Sigmoid colon (tissue), 7 donors: ENCODE data around the gene LPAR2. TPM values are rescaled to one million over a fixed set of nuclear protein-coding genes. Genes with fewer than 3 reads are reported as not detected.

Experiments used
- DNase-seq: peaks from one replicate; pipeline ENCODE4 v3.0.0-alpha.2; 2019
- H3K27ac ChIP-seq, 4 donors: fragments of 200-600 bp; sonication (generic); one replicate each; pipeline ENCODE4 v1.5.1; 2016 to 2019; ENCODE audit warnings: mild to moderate bottlenecking in 1 of 4
- H3K27me3 ChIP-seq, 3 donors: fragments of 200-600 bp; sonication (generic); one replicate each; pipeline ENCODE4 v1.5.1; 2019; ENCODE audit warnings: mild to moderate bottlenecking in 1 of 3
- H3K36me3 ChIP-seq, 4 donors: fragments of 200-600 bp; sonication (generic); one replicate each; pipeline ENCODE4 v1.5.1; 2016 to 2019
- H3K4me1 ChIP-seq, 4 donors: fragments of 200-600 bp; sonication (generic); one replicate each; pipeline ENCODE4 v1.5.1; 2017 to 2019
- H3K4me3 ChIP-seq, 4 donors: fragments of 200-600 bp; sonication (generic); one replicate each; pipeline ENCODE4 v1.5.1; 2017 to 2019; ENCODE audit warnings: mild to moderate bottlenecking in 2 of 4, moderate library complexity in 1 of 4
- H3K9me3 ChIP-seq, 4 donors: fragments of 200-600 bp in 3 of 4; sonication (generic) in 3 of 4; one replicate each; pipeline versions ENCODE4 v1.5.1 to v1.6.1; 2013 to 2019
- CTCF ChIP-seq, 4 experiments: fragments of 450-650 bp in 3 of 4; fragments of 200-600 bp in 1 of 4; IDR thresholded peaks; one replicate each; pipeline ENCODE4 v1.5.1; 2016 to 2019; ENCODE audit warnings: antibody characterized with exemption in 4 of 4, mild to moderate bottlenecking in 3 of 4, moderate library complexity in 2 of 4
- EP300 ChIP-seq, 4 donors: sonication (generic); formaldehyde crosslinking; IDR thresholded peaks; one replicate each; pipeline ENCODE4 v1.6.1; 2017; ENCODE audit warnings: antibody characterized with exemption in 4 of 4
- POLR2A ChIP-seq, 2 donors: fragments of 450-650 bp; IDR thresholded peaks; one replicate each; pipeline ENCODE4 v1.6.1; 2016; ENCODE audit warnings: antibody characterized with exemption in 2 of 2, mild to moderate bottlenecking in 2 of 2, moderate library complexity in 2 of 2
- POLR2AphosphoS5 ChIP-seq, 4 donors: sonication (generic); formaldehyde crosslinking; IDR thresholded peaks; one replicate each; pipeline ENCODE4 v1.6.1; 2017; ENCODE audit warnings: antibody characterized with exemption in 4 of 4
- WGBS, 2 donors: extraction: QIAGEN DNeasy Blood & Tissue Kit; methylation state at CpG; one replicate each; pipeline ENCODE4 v1.1.7; 2013; 5-methylcytosine and 5-hydroxymethylcytosine counted together
- intact Hi-C: fragments of 100-400 bp; cut with DNase I; formaldehyde crosslinking; loops from one replicate; pipeline ENCODE4 v1.15.1; 2023
- polyA plus RNA-seq, 3 donors: library from polyadenylated mRNA; stranded (reverse); fragments of 200-250 nt; gene quantifications; one replicate each; pipeline ENCODE4 v1.2.3, GENCODE V29; 2013
- total RNA-seq, 4 donors: library from RNA; depleted of rRNA; stranded (reverse); fragments of >200 nt; gene quantifications; one replicate each; pipeline ENCODE4 v1.1.0, GENCODE V29; 2016
- donor health status: healthy with polysubstance abuse.
- donor health status: Bipolar disorder and iron deficiency.
- donor health status: healthy.

The LPAR2 gene
- total and polyA plus RNA-seq, 7 donors = 0.33 to 19.9 (median 3.6) TPM

- TF ChIP-seq POLR2A (IDR thresholded peaks at IDR 0.05) = no peak
- TF ChIP-seq EP300 (IDR thresholded peaks at IDR 0.05) = no peak
- TF ChIP-seq POLR2AphosphoS5 (IDR thresholded peaks at IDR 0.05) = no peak
- no peak for TF ChIP-seq CTCF (IDR thresholded peaks at IDR 0.05)
- 83% methylated on average over 8 of the region's 8 CpGs for WGBS, 2 donors
- intact Hi-C loops = loop anchor here (2.0 to 10.0 kb wide), 5 partner anchors 114 to 598 kb away; partner anchors contain the start of genes GATAD2A, SLC25A42 and ZNF682
- Histone ChIP-seq H3K4me3 (peak overlapping the region in 3 of 4 donors; percentile 86 to 97 (median 92)), H3K4me1 (peaks cover 0 to 26% (median 22%) of the 10 kb centered on the region in 4 donors), H3K36me3 (peaks cover 3 to 30% (median 19%) of the 10 kb centered on the region in 4 donors), H3K9me3 (no peaks in the 10 kb centered on the region), H3K27ac (peak overlapping the region in 3 of 4 donors; percentile 87 to 91 (median 91)), H3K27me3 (no peaks in the 10 kb centered on the region)
- peak; percentile 52 for DNase-seq
These were observed 34.3 kb upstream of the LPAR2 start for GRCh38 chr19:19662344-19662743.

- H3K36me3 ChIP-seq = peaks cover 8 to 36% (median 25%) of the 10 kb centered on the region in 4 donors
- H3K9me3 ChIP-seq = no peaks in the 10 kb centered on the region
- H3K4me1 ChIP-seq = peaks cover 0 to 26% (median 22%) of the 10 kb centered on the region in 4 donors
- TF ChIP-seq CTCF (IDR thresholded peaks at IDR 0.05) (no peak), POLR2A (IDR thresholded peaks at IDR 0.05) (no peak), EP300 (IDR thresholded peaks at IDR 0.05) (no peak), POLR2AphosphoS5 (IDR thresholded peaks at IDR 0.05) (no peak)
- H3K27me3 ChIP-seq = no peaks in the 10 kb centered on the region
- WGBS, 2 donors = 76 to 81% methylated on average over 18 of the region's 18 CpGs
- DNase-seq = peak; percentile 53
- intact Hi-C loops = loop anchor here (2.0 to 10.0 kb wide), 5 partner anchors 115 to 597 kb away; partner anchors contain the start of genes GATAD2A, SLC25A42 and ZNF682
- no peak overlapping the region for H3K4me3 ChIP-seq
- H3K27ac ChIP-seq = peak overlapping the region in 1 of 4 donors; percentile 91
These were observed 33.7 kb upstream of the LPAR2 start for GRCh38 chr19:19661675-19662251.

- intact Hi-C loops = loop anchor here (5.0 to 10.0 kb wide), 4 partner anchors 129 to 596 kb away; partner anchors contain the start of genes GATAD2A, SLC25A42 and ZNF682
- Histone ChIP-seq H3K27me3 (no peaks in the 10 kb centered on the region), H3K36me3 (peaks cover 8 to 41% (median 31%) of the 10 kb centered on the region in 4 donors), H3K27ac (no peak overlapping the region), H3K4me1 (peaks cover 0 to 26% (median 22%) of the 10 kb centered on the region in 4 donors), H3K4me3 (no peak overlapping the region), H3K9me3 (no peaks in the 10 kb centered on the region)
- TF ChIP-seq EP300 (IDR thresholded peaks at IDR 0.05) (no peak), POLR2AphosphoS5 (IDR thresholded peaks at IDR 0.05) (no peak), POLR2A (IDR thresholded peaks at IDR 0.05) (no peak), CTCF (IDR thresholded peaks at IDR 0.05) (no peak)
- DNase-seq = peak; percentile 40
- WGBS, 2 donors = 91 to 92% methylated on average over 10 of the region's 10 CpGs
These were observed 33.2 kb upstream of the LPAR2 start for GRCh38 chr19:19661141-19661674.

- intact Hi-C loops = loop anchor here (5.0 to 10.0 kb wide), 4 partner anchors 127 to 595 kb away; partner anchors contain the start of genes GATAD2A, SLC25A42 and ZNF682
- no peak overlapping the region for H3K4me3 ChIP-seq
- no peaks in the 10 kb centered on the region for H3K27me3 ChIP-seq
- H3K36me3 ChIP-seq = peaks cover 22 to 56% (median 45%) of the 10 kb centered on the region in 4 donors
- H3K27ac ChIP-seq = no peak overlapping the region
- WGBS, 2 donors = 89 to 92% methylated on average over 17 of the region's 17 CpGs
- DNase-seq = peak; percentile 37
- H3K4me1 ChIP-seq = peaks cover 0 to 26% (median 22%) of the 10 kb centered on the region in 4 donors
- no peaks in the 10 kb centered on the region for H3K9me3 ChIP-seq
- TF ChIP-seq POLR2A (IDR thresholded peaks at IDR 0.05) (no peak), POLR2AphosphoS5 (IDR thresholded peaks at IDR 0.05) (no peak), EP300 (IDR thresholded peaks at IDR 0.05) (no peak)
These were observed 31.7 kb upstream of the LPAR2 start for GRCh38 chr19:19659646-19660245.

GRCh38 chr19:19657397-19657783 lies 29.4 kb upstream of the LPAR2 start:
- Histone ChIP-seq H3K4me3 (no peak overlapping the region), H3K27ac (no peak overlapping the region), H3K4me1 (peaks cover 0 to 16% (median 14%) of the 10 kb centered on the region in 4 donors), H3K36me3 (peaks cover 45 to 79% (median 69%) of the 10 kb centered on the region in 4 donors), H3K27me3 (no peaks in the 10 kb centered on the region), H3K9me3 (no peaks in the 10 kb centered on the region)
- 86 to 87% methylated on average over 10 of the region's 10 CpGs for WGBS, 2 donors
- TF ChIP-seq EP300 (IDR thresholded peaks at IDR 0.05) (no peak), POLR2AphosphoS5 (IDR thresholded peaks at IDR 0.05) (no peak), POLR2A (IDR thresholded peaks at IDR 0.05) (no peak), CTCF (IDR thresholded peaks at IDR 0.05) (no peak)
- DNase-seq = no peak
- intact Hi-C loops = no loop called here
